Measurements from ENCODE around the gene PTPRO.

PTPRO gene

DNA sequence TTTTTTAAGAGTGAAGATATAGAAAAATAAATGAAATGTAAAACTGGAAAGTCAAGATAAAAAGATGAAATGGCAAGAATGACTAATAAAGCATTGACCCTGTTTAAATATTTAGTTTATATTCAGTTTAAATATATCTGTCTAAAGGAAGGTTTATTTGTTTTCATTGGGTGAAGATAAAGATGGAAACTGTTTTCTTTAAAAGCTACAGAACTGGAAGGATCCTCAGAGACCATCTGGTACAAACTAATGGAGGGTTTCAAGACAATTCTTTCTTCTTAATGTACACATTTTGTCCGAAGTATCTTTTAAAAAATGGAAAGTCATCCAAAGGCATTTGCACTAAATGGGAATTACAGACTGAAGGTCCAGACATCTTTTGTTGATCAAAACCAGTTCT lies 324.3 kb downstream of the PTPRO start:
- Mint-ChIP-seq H3K4me1 (ENCODE audit: low read depth) (no peaks in the 10 kb centered on the region), H3K4me3 (no peak overlapping the region), H3K36me3 (ENCODE audit: low read depth) (no peaks in the 10 kb centered on the region), H3K9me3 (no peaks in the 10 kb centered on the region), H3K27ac (no peak overlapping the region), H3K27me3 (ENCODE audit: low read depth) (no peaks in the 10 kb centered on the region)

Measured in T-helper 1 cell treated with Interleukin-12 subunit alpha and Interleukin-12 subunit beta and Interleukin-4 antibody, amounts not matched to agents 30 μg/mL and 1 μg/mL, for 36 hours (primary cell).